Activated CD4-positive, alpha-beta T cell treated with anti-CD3 and anti-CD28 coated beads, Interleukin-2, Interleukin-4, amounts not matched to agents 100 ng/mL and 50 ng/mL, durations not matched to agents 16 hours and 8 hours (primary cell): Measurements from ENCODE around the gene TMEM139.
"Not testable (repeated sequence)": the region's sequence is repeated elsewhere in the genome, so short reads cannot be mapped to it uniquely, and the experiment has no call there.

Experiments used
- DNase-seq: peaks from one replicate; pipeline ENCODE4 v3.0.0-alpha.2; 2020; ENCODE audit warnings: low spot score

Gene TMEM139

GRCh38 chr7:143258831-143259230, 25.9 kb upstream of the TMEM139 start:
- DNase-seq = peak; percentile 61

GRCh38 chr7:143259765-143260164, 25.0 kb upstream of the TMEM139 start:
- no peak for DNase-seq

GRCh38 chr7:143261901-143262300, 22.9 kb upstream of the TMEM139 start:
- no peak for DNase-seq

GRCh38 chr7:143263266-143264195, 21.2 kb upstream of the TMEM139 start, which contains the start of gene GSTK1:
Gene GSTK1, plus strand, starts transcription at chr7:143263441. Its CDS starts 73 bp downstream, at chr7:143263514.
- peak; percentile 88 for DNase-seq

- not testable (repeated sequence) for DNase-seq
These were observed 20.6 kb upstream of the TMEM139 start for GRCh38 chr7:143264196-143264568.

- DNase-seq = no peak
These were observed 19.6 kb upstream of the TMEM139 start for GRCh38 chr7:143265017-143265693.

GRCh38 chr7:143269251-143269650, 15.5 kb upstream of the TMEM139 start:
- no peak for DNase-seq

- peak; percentile 24 for DNase-seq
These were observed 13.5 kb upstream of the TMEM139 start for GRCh38 chr7:143271240-143271639.

GRCh38 chr7:143272871-143273270, 11.9 kb upstream of the TMEM139 start:
- DNase-seq = no peak

GRCh38 chr7:143279186-143280098, 5.3 kb upstream of the TMEM139 start:
- peak; percentile 16 for DNase-seq

- DNase-seq = no peak
These were observed 4.6 kb upstream of the TMEM139 start for GRCh38 chr7:143280160-143280559.

GRCh38 chr7:143280566-143280965, 4.2 kb upstream of the TMEM139 start:
- no peak for DNase-seq

- no peak for DNase-seq
These were observed 3.2 kb upstream of the TMEM139 start for GRCh38 chr7:143281529-143281928.

- no peak for DNase-seq
These were observed 2.6 kb upstream of the TMEM139 start for GRCh38 chr7:143282124-143282523.

- DNase-seq = no peak
These were observed 1.4 kb upstream of the TMEM139 start for GRCh38 chr7:143283381-143283780.

- DNase-seq = no peak
These were observed 666 bp downstream of the TMEM139 start for GRCh38 chr7:143285470-143285778.

- DNase-seq = no peak
These were observed 1.2 kb downstream of the TMEM139 start for GRCh38 chr7:143285806-143286521.

GRCh38 chr7:143286522-143286890, 1.7 kb downstream of the TMEM139 start:
- no peak for DNase-seq

GRCh38 chr7:143287339-143287934, 2.7 kb downstream of the TMEM139 start:
- DNase-seq = no peak

- DNase-seq = peak; percentile 99
These were observed 3.4 kb downstream of the TMEM139 start, which contains the start of gene CASP2 for GRCh38 chr7:143287935-143288826. Gene CASP2, plus strand, starts transcription at chr7:143288351. Its CDS starts 105 bp downstream, at chr7:143288456.
